NCI-H2107 treated with DMSO at 0.1 percent for 48 hours (cell line): Measurements from ENCODE around the gene HMGCS2.
A peak's percentile ranks its signal among the peaks of the same experiment; 100 is the strongest.

Experiments
- DNase-seq: peaks from one replicate; lab custom pipeline; 2025; ENCODE audit not compliant: unreplicated experiment; lab: John Stamatoyannopoulos, UW

The HMGCS2 gene

DNA sequence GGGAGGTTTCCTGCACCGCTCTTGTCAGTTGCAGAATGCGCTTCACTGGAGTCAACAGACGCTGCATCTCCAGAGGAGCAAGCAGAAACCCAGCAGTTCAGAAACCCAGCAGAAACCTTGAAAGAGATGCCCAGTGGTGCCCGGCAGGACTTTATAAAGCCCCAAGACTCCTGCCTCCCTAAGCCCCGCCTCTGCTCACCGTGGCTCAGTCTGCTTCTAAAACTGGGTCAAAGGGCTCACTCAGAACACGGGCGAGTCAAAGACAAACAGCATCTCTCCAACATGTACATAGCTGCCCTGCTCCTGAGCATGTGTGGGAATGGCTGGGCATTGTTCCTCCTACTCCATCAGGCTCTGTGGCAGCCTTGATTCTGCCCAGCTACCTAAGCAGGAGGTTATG, at the start of gene HMGCS2:
HMGCS2 (minus strand) TSS at position 128 of the 400 bp plus-strand sequence; CDS start at position 67, 61 bp downstream.
- DNase-seq = no peak

DNA sequence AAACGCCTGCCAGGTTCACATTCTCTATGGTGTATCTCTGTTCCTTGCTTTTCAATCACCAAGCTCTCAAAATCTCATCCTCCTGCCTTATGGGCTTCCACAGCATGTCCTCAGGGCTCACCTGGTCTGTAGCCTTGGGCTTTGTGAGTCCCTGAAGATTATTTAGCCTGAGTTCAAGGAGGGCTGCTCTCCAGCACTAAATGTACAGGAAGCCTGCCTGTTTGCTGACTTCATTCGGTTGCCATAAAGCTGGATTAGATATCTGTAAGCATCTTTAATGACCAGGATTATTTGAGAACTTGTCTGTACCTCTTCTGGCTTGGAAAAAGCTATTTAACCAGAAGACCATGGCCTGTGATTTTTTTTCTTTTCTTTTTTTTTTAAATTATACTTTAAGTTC, 49.5 kb upstream of the HMGCS2 start:
- no peak for DNase-seq

DNA sequence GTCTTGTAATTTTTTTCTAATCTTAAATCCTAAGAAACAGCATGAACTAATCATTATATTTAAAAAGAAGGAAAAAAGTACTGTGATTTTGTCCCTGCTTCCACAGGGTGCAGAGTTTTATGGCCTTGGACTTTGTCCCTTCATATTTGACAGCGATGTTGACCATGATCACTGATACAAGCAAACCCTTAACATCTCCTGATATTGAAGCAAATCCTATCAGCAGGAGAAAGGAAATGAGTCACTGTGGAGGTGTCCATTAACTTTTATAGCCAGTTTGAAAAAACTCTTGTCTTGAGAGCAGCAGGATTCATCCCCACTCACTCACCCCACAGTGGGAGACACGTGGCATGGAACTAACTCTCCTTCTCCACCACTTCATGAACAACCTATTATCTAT, 47.7 kb upstream of the HMGCS2 start:
- DNase-seq = no peak

DNA sequence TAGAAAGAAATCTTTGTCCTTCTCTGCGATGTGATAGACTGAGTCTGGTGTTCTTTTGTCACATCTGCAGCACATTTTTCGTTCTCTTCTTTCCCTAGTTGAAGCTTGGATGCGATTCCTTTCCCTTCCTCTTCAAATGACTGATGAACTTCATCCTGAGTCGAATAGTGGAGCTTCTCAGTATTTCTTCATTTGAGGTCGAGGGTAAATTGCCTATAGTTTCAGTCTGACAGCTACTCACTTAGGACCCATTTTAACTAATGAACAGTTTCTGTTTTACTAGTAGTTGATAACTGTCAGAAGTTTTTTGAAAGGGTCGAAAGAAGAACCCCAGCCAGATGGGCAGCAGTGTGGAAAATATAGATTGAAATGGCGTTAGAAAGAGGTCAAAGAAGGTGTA, 47.2 kb upstream of the HMGCS2 start:
- DNase-seq = no peak

DNA sequence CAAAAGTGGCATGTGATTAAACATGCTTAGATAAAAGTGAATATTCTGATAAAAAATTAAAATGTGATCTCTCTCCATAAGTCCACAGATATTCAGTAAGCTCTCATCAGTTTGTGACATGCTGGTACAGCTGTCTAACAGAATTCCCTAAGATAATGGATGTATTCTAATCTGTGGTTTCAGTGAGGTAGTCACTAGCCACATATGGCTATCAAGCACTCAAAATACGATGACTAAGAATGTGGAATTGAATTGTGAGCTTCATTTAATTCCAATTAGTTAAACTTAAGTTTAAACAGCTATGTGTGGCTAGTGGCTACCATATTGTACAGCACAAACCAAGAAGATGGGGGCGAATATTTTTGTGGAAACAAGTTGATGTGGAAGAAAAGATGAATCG, 46.7 kb upstream of the HMGCS2 start:
- DNase-seq = no peak

DNA sequence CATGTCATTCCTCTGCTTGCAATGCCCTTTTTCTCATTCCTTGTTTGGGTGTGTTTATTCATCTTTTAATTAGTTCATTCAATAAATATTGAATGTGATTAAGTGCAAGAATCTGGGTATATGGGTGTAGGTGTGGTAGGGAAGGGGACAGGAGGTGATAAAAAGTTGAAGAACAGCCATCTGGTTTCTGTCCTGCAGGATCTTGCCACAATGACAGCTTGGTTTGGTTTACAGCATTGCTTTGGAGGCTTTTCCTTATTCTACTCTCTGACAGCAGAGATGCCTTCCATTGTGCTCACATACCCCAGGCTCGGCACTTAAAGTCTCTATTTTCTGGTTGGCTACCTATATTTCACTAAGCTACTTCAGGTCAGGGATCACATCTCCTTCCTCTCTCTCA, 45.6 kb upstream of the HMGCS2 start:
- DNase-seq = no peak

DNA sequence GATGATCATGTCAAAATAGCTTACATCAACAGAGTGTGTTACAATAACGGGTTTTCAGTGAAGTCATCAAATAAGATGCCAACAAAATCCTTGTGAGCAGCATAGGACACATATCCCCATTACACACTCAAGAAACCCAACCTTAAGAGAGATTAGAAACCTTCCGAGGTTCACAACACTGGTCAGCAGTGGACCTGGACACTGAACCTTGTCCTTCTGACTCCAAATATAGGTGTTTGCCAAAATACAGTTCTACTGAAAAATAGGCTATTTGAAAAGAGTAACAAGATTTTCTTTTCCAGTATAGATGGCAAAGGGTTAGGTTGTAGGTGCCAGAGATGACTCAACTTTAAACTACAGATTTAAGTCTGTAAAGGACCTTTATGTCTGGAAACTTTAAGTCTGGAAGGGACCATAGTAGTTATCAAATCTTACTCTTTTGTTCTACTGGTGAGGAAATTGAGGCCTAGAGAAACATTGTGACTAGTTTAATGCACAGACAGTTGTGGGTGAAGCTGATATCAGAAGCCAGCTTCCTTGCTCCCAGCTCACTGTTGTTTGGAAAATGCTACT, 43.4 kb upstream of the HMGCS2 start:
- no peak for DNase-seq

DNA sequence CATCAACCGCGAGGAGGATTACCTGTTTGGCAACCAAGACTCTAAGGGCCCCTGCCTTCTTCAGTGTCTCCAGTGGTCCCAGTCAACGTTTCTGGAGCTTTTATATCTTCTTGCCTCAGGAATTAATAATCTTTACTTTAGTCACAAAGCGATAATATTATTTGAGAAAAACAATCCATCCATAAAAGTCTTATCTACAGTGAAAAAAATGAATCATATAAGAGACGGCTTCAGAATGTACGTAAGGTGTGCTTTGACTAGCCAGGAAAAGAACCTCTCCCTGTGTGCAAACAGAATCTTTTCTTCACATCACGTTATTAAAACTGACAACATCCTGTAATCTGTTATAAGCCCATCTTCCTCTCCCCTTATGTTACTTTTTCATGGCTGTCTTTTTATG, 42.7 kb upstream of the HMGCS2 start, which contains the start of gene REG4:
REG4 (minus strand) TSS at position 74 of the 400 bp plus-strand sequence. CDS start 2,691 bp downstream, outside the sequence.
- DNase-seq = no peak

DNA sequence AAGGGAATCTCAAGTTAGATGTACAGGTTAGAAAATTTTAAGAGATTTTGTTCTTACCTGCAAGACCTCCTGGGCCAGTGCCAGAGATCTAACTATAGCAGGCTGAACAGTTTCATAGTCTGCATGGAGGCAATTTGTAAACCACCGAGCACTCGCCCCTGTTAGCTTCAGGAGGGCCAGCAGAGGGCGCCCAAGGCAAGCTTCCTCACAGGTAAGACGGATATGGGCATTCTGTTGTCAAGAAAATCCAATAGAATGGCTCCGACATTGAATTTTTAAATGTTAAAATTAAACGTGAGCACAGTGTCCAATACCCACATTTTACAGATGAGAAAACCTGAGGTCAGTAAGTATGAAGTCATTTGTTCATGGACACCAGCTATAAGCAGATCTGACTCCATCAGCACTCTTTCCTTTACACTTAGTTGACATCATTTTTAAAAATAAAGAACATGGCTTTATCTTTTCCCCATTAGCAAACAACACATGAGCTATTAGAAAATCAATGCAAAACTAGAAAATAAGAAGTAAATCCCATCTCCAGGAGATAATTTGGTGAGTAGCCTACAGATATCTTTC, 40.4 kb upstream of the HMGCS2 start:
- DNase-seq = peak; percentile 73

DNA sequence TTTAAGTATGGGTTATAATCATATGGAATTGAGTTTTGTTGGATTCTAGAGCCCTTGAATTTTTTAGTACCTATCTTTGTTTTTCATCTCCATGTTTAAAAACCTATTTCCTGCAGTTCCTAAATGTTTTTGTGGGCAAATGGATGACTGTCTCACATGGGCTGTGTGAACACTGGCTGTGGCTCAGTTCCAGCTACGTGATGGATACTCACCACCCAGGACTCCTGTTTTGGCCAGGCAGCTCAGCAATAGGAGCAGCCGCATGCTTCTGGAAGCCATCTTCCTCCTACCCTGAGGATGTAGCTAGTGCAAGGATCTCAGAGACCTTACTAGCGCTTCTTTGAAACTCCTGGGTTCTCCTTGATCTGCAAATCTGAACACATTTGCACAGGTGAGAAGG, 39.8 kb upstream of the HMGCS2 start:
- no peak for DNase-seq

DNA sequence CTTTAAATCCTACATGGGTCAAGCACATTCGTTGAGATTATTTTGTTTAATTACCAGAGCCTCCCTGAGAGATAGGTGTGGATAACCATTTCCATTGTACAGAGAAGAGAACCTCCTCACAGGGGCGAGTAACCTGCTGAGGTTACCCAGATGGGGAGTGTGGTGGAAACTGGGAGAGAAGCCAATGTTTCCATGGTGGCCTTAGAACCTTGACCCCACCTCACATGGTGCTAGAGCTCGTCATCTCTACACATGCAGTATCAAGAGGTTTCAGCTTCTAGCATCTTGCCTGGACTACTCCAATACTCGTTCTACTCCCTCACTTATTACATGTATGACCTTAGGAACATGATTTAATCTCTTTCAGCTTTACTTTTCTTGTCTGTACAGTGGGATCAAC, 37.8 kb upstream of the HMGCS2 start:
- no peak for DNase-seq

DNA sequence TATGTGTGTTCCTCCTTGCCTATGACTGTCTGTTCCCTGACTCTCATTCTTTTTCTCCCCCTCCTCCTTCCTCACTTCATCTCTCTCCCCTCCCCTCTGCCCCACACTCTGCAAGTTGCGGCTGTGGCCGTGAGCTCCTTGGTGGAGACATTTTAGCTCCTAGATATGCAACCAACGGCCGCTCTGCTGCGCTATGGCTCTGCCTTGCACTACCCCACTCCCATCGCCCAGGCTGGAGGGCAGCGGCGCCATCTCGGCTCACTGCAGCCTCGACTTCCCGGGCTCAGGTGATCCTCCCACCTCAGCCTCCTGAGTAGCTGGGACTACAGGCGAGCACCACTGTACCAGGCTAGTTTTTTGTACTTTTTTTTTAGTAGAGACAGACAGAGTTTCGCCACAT, 37.0 kb upstream of the HMGCS2 start:
- no peak for DNase-seq

DNA sequence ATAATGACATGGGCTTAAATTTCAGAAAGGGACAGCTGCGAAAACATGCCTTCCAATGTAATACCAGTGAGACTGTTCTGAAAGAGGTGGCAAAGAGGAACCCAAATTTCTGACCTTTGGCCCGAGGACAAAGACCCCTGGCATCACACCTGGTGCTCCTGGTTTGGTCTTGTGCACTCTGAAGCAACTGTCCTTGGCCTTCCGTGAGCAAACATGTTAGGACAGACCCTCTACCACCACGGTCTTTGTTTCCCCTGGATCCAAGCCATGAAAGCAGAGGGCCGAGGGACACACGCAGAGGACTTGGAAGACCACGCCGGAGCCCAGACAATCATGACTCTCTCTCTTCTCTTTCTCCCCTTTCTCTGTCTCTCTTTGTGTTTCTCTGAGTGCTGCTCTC, 36.5 kb upstream of the HMGCS2 start:
- no peak for DNase-seq

DNA sequence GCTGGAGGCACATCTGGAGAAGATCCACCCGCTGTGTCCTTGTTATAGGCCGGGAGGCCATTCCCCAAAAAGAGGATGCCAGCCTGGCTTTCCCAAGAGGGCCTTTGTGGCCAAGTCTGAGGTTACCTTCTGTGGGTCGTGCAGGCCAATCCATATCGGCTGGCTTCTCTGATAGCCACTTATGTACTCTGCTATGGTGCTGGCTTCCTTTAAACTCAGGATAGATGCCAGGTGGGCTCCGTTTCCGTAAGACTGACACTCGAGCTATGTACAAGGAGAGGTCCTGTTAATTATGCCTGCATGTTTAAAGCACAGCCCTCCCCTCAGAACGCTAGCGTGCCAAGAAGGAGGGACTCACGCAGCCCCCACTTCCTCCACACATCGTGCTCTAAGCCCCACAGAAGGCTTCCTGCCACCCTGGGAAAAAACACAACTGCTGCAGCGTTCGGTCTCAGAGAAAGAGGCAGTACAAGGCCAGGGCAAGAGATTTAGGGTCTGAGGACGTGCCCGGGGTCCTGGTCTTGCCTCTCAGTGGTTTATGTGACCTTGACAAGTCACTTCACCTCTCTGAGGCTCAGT, 31.0 kb upstream of the HMGCS2 start:
- no peak for DNase-seq

DNA sequence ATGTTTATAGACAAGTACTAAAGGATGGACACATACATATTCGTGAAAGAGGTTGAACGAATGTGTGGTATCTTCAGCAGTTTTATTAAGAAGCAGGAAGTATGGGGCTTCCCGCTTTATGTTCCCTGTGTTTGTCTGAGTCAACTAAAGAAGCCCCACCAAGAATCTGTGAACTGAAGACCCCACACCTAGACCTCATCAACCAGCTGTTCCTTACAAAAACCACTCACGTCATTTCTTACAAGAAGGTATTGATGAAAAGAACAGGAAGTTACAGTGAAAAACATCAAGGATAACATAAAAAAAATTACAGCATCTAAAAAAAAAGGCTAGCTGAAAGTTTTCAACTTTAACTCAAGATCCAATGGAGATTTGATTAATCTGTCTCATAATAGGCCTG, 30.3 kb upstream of the HMGCS2 start:
- no peak for DNase-seq

DNA sequence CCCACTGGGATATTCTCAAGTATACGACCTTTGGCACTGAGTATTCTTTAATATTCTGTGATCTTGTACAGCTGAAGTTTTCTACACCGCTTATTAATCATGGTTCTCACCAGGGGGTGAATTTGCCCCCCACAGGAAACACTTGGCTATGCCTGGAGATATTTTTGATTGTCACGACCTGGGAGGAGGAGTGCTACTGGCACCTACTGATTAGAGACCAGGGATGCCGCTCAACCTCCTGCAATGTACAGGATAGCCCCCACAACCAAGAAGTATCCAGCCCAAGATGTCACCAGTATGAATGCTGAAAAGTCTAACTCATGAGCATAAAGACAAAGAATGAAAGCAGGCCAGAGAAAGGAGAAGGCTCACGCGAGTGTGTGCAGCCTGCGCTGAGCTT, 28.9 kb upstream of the HMGCS2 start:
- no peak for DNase-seq

DNA sequence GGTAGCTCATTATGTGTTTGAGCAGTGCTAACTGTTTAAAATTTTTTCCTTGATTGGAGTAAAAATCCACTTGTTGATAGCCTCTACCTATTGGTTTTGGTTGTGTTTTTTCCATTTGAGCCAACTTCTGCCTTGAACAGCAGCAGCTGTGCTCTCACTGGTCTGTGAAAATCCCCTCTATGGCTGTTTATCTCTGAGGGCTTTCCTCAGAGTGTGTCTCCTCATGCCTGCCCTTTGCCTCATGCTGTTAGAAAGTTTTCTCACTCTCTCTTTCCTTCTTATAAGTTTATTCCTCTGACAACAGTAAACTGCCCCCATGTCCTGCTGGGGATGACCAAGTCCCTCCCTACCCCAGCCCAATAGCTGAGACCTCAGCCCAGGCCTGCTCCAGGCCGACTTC, 28.5 kb upstream of the HMGCS2 start:
- DNase-seq = no peak

DNA sequence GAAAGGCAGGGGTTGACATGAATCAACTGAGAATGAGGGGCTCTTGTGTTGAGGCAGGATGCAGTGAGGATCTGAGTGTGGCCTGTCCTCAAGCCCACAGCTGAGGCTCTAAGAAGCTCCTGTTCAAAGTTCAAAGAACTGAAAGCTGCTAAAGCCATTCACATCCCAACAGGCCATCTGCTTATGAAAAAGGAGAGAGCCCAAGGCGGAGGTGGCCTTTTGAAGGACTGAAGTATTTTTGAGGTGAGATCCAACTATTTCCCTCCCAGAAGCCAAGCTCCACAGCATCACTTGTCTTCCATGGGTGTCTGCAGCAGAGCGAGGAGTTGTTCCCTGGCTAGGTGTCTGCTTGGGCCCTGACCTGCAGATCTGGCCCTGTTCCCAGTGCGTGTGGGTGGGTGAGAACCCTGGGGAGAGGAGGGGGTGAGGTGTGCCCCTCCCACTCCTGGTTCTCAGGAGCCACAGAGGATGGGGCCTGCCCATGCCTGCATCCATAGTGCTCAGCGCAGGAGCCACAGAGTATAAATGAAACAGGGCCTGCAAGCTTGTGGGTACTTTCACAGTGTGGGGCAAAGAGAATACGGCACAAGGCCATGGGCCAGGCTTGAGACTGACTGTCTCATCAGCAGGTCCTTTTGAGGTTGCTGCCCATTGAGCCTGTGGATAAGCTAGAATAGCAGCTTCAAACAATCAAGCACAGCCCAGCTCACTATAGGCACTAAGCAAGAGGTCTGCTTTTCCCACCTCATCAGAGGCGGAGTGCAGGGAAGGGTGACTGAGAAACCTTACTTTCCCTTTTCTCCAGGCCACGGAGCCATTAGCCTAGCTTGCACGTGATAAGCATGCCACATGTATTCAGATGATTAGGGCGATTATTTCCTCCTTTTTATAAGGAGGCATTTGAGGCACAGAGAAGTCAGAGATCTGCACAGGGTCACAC, 26.8 kb upstream of the HMGCS2 start:
- DNase-seq = no peak

DNA sequence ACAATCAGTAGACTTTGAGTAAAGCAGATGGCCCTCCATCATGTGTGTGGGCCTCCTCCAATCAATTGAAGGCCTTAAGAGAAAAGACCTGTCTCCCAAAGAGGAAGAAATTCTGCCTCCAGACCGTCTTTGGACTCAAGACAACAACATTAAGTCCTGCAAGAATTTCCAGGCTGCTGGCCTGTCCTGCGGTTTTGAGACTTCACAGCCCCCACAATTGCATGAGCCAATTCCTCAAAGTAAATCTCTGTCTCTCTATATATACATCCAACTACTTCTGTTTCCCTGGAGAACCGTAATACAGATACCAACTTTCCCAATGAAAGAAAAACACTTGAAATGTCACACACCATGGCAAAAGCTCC, 26.2 kb upstream of the HMGCS2 start:
- no peak for DNase-seq

DNA sequence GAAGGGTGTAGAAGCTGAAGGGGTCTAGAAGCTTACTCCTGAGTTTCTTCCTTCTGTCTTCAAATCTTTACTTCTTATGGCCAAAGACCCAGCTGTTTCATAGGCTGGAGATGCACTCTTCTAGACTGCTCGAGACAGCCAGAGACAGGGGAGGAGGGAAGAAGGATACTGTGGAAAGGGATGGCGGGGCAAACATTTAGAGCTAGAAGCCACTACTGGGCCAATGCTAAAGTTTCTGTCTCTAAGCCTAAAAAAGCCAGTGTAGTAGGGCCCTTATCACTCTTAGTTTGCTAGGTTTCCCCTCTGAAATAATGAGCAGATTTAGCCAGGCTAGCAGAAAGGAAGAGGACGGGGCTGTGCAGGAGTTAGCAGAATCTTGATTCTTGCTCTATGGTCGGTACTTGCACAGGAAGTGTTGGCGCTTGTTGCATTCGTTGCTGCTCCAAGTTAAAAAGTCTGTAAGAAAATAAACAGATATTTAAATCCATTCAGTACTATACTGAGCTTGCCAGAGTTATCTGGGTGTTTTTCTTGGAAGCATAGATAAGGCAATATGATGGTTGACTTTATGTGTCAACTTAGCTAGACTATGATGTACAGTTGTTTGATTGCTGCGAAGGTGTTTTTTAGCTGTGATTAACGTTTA, 25.6 kb upstream of the HMGCS2 start:
- no peak for DNase-seq

DNA sequence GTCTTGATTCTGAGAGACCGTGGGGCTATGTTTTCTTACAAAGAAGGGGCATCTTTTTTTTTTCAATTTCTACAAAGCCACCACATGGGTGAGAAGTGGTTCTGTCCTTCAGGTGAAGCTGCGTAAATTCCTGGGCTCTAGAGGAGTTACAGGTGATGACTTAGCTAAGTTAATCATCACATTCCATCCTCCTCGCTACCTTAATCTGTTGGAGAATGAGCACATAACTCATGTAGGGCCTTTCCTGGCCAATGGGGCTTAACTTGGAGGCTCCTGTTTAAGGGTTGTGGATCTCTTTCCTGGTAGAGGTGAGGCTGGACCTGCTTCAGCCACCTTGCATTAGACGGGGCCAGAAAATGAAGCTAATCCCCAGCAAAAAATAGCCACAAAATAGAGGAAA, 22.7 kb upstream of the HMGCS2 start:
- DNase-seq = no peak
